ENCODE results near the gene EBF4.

DNA sequence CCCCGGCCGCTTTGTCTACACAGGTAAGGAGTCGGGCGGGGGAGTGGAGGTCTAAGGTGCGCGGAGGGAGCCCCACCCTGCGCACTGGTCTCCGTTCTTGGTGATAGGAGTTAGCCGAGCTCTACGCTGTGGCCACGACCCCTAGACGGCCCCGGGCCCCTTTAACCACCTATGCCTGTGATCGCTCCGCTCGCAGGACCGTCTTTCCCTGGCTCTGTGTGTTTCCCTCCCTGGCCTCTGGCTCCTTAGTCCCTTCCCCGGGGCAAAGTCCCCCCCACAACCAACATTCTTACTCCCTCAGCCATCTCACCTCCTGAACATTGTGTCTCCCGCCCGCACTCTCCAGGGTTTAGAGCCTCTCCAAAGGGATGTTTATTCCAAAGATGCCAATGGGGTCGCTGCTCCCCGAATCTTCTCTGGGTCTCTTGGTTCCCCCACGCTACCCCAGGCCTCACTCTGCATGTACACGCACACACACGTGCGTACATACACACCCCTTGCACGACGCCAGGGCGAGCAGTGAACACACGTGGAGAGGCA, 57.4 kb downstream of the EBF4 start:
- TF ChIP-seq EMX1 (CRISPR knock-in tag; IDR thresholded peaks at IDR 0.05) (no peak), TCF7 (CRISPR knock-in tag; IDR thresholded peaks at IDR 0.05; ENCODE audit: low read depth) (no peak), ESRRA (CRISPR knock-in tag; IDR thresholded peaks at IDR 0.05; ENCODE audit: borderline replicate concordance) (no peak), TEAD1 (CRISPR knock-in tag; IDR thresholded peaks at IDR 0.05) (no peak), ZNF138 (CRISPR knock-in tag; conservative IDR thresholded peaks at IDR 0.05) (no peak), TP53 (CRISPR knock-in tag; IDR thresholded peaks at IDR 0.05) (no peak), ZNF671 (CRISPR knock-in tag; IDR thresholded peaks at IDR 0.05) (no peak)
- TF ChIP-seq, protein P1, sequence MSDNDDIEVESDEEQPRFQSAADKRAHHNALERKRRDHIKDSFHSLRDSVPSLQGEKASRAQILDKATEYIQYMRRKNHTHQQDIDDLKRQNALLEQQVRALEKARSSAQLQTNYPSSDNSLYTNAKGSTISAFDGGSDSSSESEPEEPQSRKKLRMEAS (CRISPR knock-in tag; IDR thresholded peaks at IDR 0.05) = no peak
- TF ChIP-seq, protein P2, sequence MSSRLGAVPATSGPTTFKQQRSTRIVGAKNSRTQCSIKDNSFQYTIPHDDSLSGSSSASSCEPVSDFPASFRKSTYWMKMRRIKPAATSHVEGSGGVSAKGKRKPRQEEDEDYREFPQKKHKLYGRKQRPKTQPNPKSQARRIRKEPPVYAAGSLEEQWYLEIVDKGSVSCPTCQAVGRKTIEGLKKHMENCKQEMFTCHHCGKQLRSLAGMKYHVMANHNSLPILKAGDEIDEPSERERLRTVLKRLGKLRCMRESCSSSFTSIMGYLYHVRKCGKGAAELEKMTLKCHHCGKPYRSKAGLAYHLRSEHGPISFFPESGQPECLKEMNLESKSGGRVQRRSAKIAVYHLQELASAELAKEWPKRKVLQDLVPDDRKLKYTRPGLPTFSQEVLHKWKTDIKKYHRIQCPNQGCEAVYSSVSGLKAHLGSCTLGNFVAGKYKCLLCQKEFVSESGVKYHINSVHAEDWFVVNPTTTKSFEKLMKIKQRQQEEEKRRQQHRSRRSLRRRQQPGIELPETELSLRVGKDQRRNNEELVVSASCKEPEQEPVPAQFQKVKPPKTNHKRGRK (CRISPR knock-in tag; IDR thresholded peaks at IDR 0.05; ENCODE audit: borderline replicate concordance) = no peak
- TF ChIP-seq, protein P3, sequence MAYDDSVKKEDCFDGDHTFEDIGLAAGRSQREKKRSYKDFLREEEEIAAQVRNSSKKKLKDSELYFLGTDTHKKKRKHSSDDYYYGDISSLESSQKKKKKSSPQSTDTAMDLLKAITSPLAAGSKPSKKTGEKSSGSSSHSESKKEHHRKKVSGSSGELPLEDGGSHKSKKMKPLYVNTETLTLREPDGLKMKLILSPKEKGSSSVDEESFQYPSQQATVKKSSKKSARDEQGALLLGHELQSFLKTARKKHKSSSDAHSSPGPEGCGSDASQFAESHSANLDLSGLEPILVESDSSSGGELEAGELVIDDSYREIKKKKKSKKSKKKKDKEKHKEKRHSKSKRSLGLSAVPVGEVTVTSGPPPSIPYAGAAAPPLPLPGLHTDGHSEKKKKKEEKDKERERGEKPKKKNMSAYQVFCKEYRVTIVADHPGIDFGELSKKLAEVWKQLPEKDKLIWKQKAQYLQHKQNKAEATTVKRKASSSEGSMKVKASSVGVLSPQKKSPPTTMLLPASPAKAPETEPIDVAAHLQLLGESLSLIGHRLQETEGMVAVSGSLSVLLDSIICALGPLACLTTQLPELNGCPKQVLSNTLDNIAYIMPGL (CRISPR knock-in tag; IDR thresholded peaks at IDR 0.05) = no peak
- TF ChIP-seq, protein P4, sequence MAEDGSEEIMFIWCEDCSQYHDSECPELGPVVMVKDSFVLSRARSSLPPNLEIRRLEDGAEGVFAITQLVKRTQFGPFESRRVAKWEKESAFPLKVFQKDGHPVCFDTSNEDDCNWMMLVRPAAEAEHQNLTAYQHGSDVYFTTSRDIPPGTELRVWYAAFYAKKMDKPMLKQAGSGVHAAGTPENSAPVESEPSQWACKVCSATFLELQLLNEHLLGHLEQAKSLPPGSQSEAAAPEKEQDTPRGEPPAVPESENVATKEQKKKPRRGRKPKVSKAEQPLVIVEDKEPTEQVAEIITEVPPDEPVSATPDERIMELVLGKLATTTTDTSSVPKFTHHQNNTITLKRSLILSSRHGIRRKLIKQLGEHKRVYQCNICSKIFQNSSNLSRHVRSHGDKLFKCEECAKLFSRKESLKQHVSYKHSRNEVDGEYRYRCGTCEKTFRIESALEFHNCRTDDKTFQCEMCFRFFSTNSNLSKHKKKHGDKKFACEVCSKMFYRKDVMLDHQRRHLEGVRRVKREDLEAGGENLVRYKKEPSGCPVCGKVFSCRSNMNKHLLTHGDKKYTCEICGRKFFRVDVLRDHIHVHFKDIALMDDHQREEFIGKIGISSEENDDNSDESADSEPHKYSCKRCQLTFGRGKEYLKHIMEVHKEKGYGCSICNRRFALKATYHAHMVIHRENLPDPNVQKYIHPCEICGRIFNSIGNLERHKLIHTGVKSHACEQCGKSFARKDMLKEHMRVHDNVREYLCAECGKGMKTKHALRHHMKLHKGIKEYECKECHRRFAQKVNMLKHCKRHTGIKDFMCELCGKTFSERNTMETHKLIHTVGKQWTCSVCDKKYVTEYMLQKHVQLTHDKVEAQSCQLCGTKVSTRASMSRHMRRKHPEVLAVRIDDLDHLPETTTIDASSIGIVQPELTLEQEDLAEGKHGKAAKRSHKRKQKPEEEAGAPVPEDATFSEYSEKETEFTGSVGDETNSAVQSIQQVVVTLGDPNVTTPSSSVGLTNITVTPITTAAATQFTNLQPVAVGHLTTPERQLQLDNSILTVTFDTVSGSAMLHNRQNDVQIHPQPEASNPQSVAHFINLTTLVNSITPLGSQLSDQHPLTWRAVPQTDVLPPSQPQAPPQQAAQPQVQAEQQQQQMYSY (CRISPR knock-in tag; IDR thresholded peaks at IDR 0.05) = no peak
- TF ChIP-seq, protein P5, sequence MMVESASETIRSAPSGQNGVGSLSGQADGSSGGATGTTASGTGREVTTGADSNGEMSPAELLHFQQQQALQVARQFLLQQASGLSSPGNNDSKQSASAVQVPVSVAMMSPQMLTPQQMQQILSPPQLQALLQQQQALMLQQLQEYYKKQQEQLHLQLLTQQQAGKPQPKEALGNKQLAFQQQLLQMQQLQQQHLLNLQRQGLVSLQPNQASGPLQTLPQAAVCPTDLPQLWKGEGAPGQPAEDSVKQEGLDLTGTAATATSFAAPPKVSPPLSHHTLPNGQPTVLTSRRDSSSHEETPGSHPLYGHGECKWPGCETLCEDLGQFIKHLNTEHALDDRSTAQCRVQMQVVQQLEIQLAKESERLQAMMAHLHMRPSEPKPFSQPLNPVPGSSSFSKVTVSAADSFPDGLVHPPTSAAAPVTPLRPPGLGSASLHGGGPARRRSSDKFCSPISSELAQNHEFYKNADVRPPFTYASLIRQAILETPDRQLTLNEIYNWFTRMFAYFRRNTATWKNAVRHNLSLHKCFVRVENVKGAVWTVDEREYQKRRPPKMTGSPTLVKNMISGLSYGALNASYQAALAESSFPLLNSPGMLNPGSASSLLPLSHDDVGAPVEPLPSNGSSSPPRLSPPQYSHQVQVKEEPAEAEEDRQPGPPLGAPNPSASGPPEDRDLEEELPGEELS (CRISPR knock-in tag; IDR thresholded peaks at IDR 0.05) = no peak
- TF ChIP-seq, protein P6, sequence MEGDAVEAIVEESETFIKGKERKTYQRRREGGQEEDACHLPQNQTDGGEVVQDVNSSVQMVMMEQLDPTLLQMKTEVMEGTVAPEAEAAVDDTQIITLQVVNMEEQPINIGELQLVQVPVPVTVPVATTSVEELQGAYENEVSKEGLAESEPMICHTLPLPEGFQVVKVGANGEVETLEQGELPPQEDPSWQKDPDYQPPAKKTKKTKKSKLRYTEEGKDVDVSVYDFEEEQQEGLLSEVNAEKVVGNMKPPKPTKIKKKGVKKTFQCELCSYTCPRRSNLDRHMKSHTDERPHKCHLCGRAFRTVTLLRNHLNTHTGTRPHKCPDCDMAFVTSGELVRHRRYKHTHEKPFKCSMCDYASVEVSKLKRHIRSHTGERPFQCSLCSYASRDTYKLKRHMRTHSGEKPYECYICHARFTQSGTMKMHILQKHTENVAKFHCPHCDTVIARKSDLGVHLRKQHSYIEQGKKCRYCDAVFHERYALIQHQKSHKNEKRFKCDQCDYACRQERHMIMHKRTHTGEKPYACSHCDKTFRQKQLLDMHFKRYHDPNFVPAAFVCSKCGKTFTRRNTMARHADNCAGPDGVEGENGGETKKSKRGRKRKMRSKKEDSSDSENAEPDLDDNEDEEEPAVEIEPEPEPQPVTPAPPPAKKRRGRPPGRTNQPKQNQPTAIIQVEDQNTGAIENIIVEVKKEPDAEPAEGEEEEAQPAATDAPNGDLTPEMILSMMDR (IDR thresholded peaks at IDR 0.05) = no peak
- TF ChIP-seq, protein P7, sequence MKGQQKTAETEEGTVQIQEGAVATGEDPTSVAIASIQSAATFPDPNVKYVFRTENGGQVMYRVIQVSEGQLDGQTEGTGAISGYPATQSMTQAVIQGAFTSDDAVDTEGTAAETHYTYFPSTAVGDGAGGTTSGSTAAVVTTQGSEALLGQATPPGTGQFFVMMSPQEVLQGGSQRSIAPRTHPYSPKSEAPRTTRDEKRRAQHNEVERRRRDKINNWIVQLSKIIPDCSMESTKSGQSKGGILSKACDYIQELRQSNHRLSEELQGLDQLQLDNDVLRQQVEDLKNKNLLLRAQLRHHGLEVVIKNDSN (CRISPR knock-in tag; IDR thresholded peaks at IDR 0.05) = no peak
